ENCODE results near the gene CREB1. TPM values are rescaled to one million over a fixed set of nuclear protein-coding genes. Genes with fewer than 3 reads are reported as not detected.
"Not testable (repeated sequence)": the region's sequence is repeated elsewhere in the genome, so short reads cannot be mapped to it uniquely, and the experiment has no call there.

CREB1 gene
- total RNA-seq, 1 donor from 2014 or later: 91.7 TPM

GRCh38 chr2:207491086-207491485, 38.7 kb upstream of the CREB1 start:
- H3K4me3 Mint-ChIP-seq: no peak overlapping the region
- no peak for TF ChIP-seq CTCF (conservative IDR thresholded peaks at IDR 0.05)
- peaks cover 6% of the 10 kb centered on the region for H3K4me1 Mint-ChIP-seq
- peaks cover 3% of the 10 kb centered on the region for H3K27me3 Mint-ChIP-seq (ENCODE audit: low read depth)
- no peak for DNase-seq (ENCODE audit: low read depth, low spot score)
- H3K27ac Mint-ChIP-seq (ENCODE audit: unreplicated experiment): no peak overlapping the region
- H3K9me3 Mint-ChIP-seq: no peaks in the 10 kb centered on the region
- no peaks in the 10 kb centered on the region for H3K36me3 Mint-ChIP-seq (ENCODE audit: low read depth)

GRCh38 chr2:207491956-207492355, 37.8 kb upstream of the CREB1 start:
- no peak overlapping the region for H3K27ac Mint-ChIP-seq (ENCODE audit: unreplicated experiment)
- peaks cover 3% of the 10 kb centered on the region for H3K27me3 Mint-ChIP-seq (ENCODE audit: low read depth)
- H3K36me3 Mint-ChIP-seq (ENCODE audit: low read depth): no peaks in the 10 kb centered on the region
- H3K4me1 Mint-ChIP-seq: peaks cover 6% of the 10 kb centered on the region
- DNase-seq (ENCODE audit: low read depth, low spot score): no peak
- no peak for TF ChIP-seq CTCF (conservative IDR thresholded peaks at IDR 0.05)
- H3K4me3 Mint-ChIP-seq: no peak overlapping the region
- H3K9me3 Mint-ChIP-seq: no peaks in the 10 kb centered on the region

GRCh38 chr2:207492461-207492860, 37.3 kb upstream of the CREB1 start:
- Mint-ChIP-seq H3K36me3 (ENCODE audit: low read depth) (no peaks in the 10 kb centered on the region), H3K27me3 (ENCODE audit: low read depth) (peaks cover 3% of the 10 kb centered on the region), H3K27ac (ENCODE audit: unreplicated experiment) (no peak overlapping the region)

GRCh38 chr2:207494137-207494536, 35.6 kb upstream of the CREB1 start:
- no peak for DNase-seq (ENCODE audit: low read depth, low spot score)
- Mint-ChIP-seq H3K36me3 (ENCODE audit: low read depth) (no peaks in the 10 kb centered on the region), H3K4me3 (no peak overlapping the region), H3K27me3 (ENCODE audit: low read depth) (peaks cover 3% of the 10 kb centered on the region), H3K9me3 (no peaks in the 10 kb centered on the region), H3K27ac (ENCODE audit: unreplicated experiment) (no peak overlapping the region), H3K4me1 (no peaks in the 10 kb centered on the region)
- TF ChIP-seq CTCF (conservative IDR thresholded peaks at IDR 0.05): no peak

More at GRCh38 chr2:207492461-207492860, 37.3 kb upstream of the CREB1 start:
- Mint-ChIP-seq H3K4me1 (peaks cover 6% of the 10 kb centered on the region), H3K4me3 (no peak overlapping the region), H3K9me3 (no peaks in the 10 kb centered on the region)
- no peak for DNase-seq (ENCODE audit: low read depth, low spot score)
- TF ChIP-seq CTCF (conservative IDR thresholded peaks at IDR 0.05): no peak

- H3K4me1 Mint-ChIP-seq; DNase-seq (ENCODE audit: low read depth, low spot score); H3K4me3 Mint-ChIP-seq; H3K27me3 Mint-ChIP-seq (ENCODE audit: low read depth); H3K9me3 Mint-ChIP-seq; H3K36me3 Mint-ChIP-seq (ENCODE audit: low read depth); H3K27ac Mint-ChIP-seq (ENCODE audit: unreplicated experiment): not testable (repeated sequence)
These were observed 32.8 kb upstream of the CREB1 start for GRCh38 chr2:207496936-207497335.

GRCh38 chr2:207497596-207497995, 32.2 kb upstream of the CREB1 start:
- no peak overlapping the region for H3K4me3 Mint-ChIP-seq
- H3K36me3 Mint-ChIP-seq (ENCODE audit: low read depth): no peaks in the 10 kb centered on the region
- no peaks in the 10 kb centered on the region for H3K9me3 Mint-ChIP-seq
- no peak overlapping the region for H3K27ac Mint-ChIP-seq (ENCODE audit: unreplicated experiment)
- DNase-seq (ENCODE audit: low read depth, low spot score): no peak
- H3K4me1 Mint-ChIP-seq: peaks cover 4% of the 10 kb centered on the region
- no peak for TF ChIP-seq CTCF (conservative IDR thresholded peaks at IDR 0.05)
- no peaks in the 10 kb centered on the region for H3K27me3 Mint-ChIP-seq (ENCODE audit: low read depth)
